PC-3 (cell line): ENCODE results near the gene SOCS2.

Experiments
- EZH2 ChIP-seq: fragments of 300-600 bp; sonication (generic); IDR thresholded peaks from one replicate; pipeline ENCODE4 v1.6.1; 2017; ENCODE audit warnings: antibody characterized with exemption, mild to moderate bottlenecking, low read length; ENCODE audit not compliant: unreplicated experiment
- EZH2phosphoT487 ChIP-seq: fragments of 300-600 bp; sonication (generic); IDR thresholded peaks from 2 replicates; pipeline ENCODE4 v1.6.1; 2018; ENCODE audit warnings: mild to moderate bottlenecking, antibody characterized with exemption, low read length, borderline replicate concordance
- TF ChIP-seq, protein P1 (sequence below): fragments of 300-600 bp; sonication (generic); conservative IDR thresholded peaks from 2 replicates; pipeline ENCODE4 v1.5.1; 2017; ENCODE audit warnings: antibody characterized with exemption, low read depth, mild to moderate bottlenecking, low read length

DNA sequence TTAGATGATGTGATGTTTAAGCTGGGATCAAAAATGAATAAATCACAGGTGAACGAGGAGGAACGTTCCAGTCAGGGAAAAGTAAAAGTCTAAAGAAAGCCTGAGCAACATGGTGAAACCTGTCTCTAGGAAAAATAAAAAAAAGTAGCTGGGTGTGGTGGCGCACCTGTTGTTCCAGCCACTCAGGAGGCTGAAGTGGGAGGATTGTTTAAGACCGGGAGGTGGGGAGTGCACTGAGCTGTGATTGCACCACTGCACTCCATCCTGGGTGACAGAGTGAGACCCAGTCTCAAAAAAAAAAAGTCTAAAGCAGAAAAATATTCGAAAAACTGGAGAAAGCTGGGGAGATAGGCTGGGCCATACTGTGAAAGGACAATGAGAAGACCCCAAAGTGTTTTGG is 39.2 kb upstream of the SOCS2 start:
- TF ChIP-seq, protein P1, sequence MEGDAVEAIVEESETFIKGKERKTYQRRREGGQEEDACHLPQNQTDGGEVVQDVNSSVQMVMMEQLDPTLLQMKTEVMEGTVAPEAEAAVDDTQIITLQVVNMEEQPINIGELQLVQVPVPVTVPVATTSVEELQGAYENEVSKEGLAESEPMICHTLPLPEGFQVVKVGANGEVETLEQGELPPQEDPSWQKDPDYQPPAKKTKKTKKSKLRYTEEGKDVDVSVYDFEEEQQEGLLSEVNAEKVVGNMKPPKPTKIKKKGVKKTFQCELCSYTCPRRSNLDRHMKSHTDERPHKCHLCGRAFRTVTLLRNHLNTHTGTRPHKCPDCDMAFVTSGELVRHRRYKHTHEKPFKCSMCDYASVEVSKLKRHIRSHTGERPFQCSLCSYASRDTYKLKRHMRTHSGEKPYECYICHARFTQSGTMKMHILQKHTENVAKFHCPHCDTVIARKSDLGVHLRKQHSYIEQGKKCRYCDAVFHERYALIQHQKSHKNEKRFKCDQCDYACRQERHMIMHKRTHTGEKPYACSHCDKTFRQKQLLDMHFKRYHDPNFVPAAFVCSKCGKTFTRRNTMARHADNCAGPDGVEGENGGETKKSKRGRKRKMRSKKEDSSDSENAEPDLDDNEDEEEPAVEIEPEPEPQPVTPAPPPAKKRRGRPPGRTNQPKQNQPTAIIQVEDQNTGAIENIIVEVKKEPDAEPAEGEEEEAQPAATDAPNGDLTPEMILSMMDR: no peak
- TF ChIP-seq EZH2 (no peak), EZH2phosphoT487 (no peak)
